Caco-2 (cell line): ENCODE measurements around the gene RALGAPA2. TPM values are rescaled to one million over a fixed set of nuclear protein-coding genes. Genes with fewer than 3 reads are reported as not detected.

Experiments
- BruUV-seq: library from RNA; stranded (reverse); fragments of 400-500 nt; replicated peaks from 2 replicates; lab custom pipeline; 2021; lab: Mats Ljungman, UMichigan
- CTCF ChIA-PET: fragments of 300-600 bp; sonication (Branson Sonifier 250); formaldehyde crosslinking; loops from one replicate; lab custom pipeline; 2022; ENCODE audit warnings: antibody characterized with exemption; lab: Charles Lee
- POLR2A ChIA-PET: fragments of 300-600 bp; sonication (Branson Sonifier 250); formaldehyde crosslinking; loops from one replicate; lab custom pipeline; 2022; ENCODE audit warnings: antibody characterized with exemption; lab: Charles Lee
- DNase-seq, 2 experiments: peaks; one replicate each; pipeline versions ENCODE4 v3.0.0 to v3.0.0-alpha.2; 2020 to 2022
- H3K27me3 ChIP-seq: replicated peaks from 2 replicates; pipeline ENCODE4 v1.6.0; 2011; ENCODE audit warnings: low read length; ENCODE audit not compliant: control insufficient read depth, insufficient read depth
- H3K36me3 ChIP-seq: 2 replicates; pipeline ENCODE4 v1.5.1; 2011; ENCODE audit warnings: low read length; ENCODE audit not compliant: control insufficient read depth, insufficient read depth
- H3K4me1 ChIP-seq: fragments of 250-450 bp; sonication (Bioruptor Pico); 2 replicates; pipeline ENCODE4 v1.5.1; 2020; ENCODE audit warnings: mild to moderate bottlenecking
- H3K4me3 ChIP-seq: 2 replicates; pipeline ENCODE4 v1.5.1; 2011; ENCODE audit warnings: low read depth, mild to moderate bottlenecking, control low read depth, low read length
- H3K9me3 ChIP-seq: fragments of 250-450 bp; sonication (Bioruptor Pico); 2 replicates; pipeline ENCODE4 v1.5.1; 2020; ENCODE audit warnings: mild to moderate bottlenecking, moderate library complexity
- H3K27ac Mint-ChIP-seq: one replicate; pipeline ENCODE4 v1.8.0; 2022; ENCODE audit warnings: mixed read lengths; ENCODE audit not compliant: unreplicated experiment
- H3K27me3 Mint-ChIP-seq: one replicate; pipeline ENCODE4 v1.8.0; 2022; ENCODE audit warnings: mixed read lengths; ENCODE audit not compliant: insufficient read depth, unreplicated experiment
- H3K36me3 Mint-ChIP-seq: one replicate; pipeline ENCODE4 v1.8.0; 2022; ENCODE audit warnings: mild to moderate bottlenecking, mixed read lengths; ENCODE audit not compliant: insufficient read depth, unreplicated experiment
- H3K4me1 Mint-ChIP-seq: one replicate; pipeline ENCODE4 v1.8.0; 2022; ENCODE audit warnings: low read depth, mixed read lengths; ENCODE audit not compliant: unreplicated experiment
- H3K4me3 Mint-ChIP-seq: one replicate; pipeline ENCODE4 v1.8.0; 2022; ENCODE audit warnings: mild to moderate bottlenecking, moderate library complexity, mixed read lengths; ENCODE audit not compliant: unreplicated experiment
- H3K9me3 Mint-ChIP-seq: one replicate; pipeline ENCODE4 v1.8.0; 2022; ENCODE audit warnings: mixed read lengths; ENCODE audit not compliant: unreplicated experiment
- intact Hi-C: fragments of 100-400 bp; cut with micrococcal nuclease; formaldehyde crosslinking; loops from one replicate; pipeline ENCODE4 v1.10.0; 2022; ENCODE audit not compliant: unreplicated experiment
- total RNA-seq: library from RNA; stranded (reverse); gene quantifications from 2 replicates; pipeline ENCODE4 v1.2.3, GENCODE V29; 2022
- TF ChIP-seq, protein P1 (sequence below), 2 experiments: fragments of 200-600 bp in 1 of 2; IDR thresholded peaks; 1 replicate in 1 of 2; 2 replicates in 1 of 2; pipeline versions ENCODE4 v1.5.1 to v1.8.0; 2011 to 2022; ENCODE audit warnings: antibody characterized with exemption in 1 of 2, control low read depth in 1 of 2, inconsistent platforms in 1 of 2, low read depth in 1 of 2, low read length in 1 of 2, mild to moderate bottlenecking in 1 of 2, moderate library complexity in 1 of 2; ENCODE audit not compliant: insufficient read depth in 1 of 2, severe bottlenecking in 1 of 2, unreplicated experiment in 1 of 2

The RALGAPA2 gene
- total RNA-seq, 1 experiment from 2014 or later = 17.3 TPM

DNA sequence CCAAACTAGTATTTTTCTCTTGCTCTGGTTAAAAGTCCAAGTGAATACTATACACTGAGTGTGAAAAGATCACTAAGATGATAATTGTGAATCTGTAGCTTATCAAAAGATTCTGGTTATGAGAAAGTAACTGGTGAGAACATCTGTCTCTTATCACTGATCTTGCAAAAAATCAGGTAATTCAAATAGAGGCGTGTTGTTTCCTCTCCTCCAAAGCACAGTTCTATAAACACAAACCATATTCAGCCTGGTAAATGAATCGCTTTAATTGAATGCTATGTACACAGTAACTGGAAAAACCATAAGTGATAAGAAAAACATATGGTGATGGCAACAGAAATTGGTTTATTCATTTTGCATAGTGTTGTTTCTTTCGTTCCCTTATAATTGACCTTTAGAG, 161.0 kb downstream of the RALGAPA2 start:
- Histone ChIP-seq H3K9me3 (peaks cover 5% of the 10 kb centered on the region), H3K27me3 (no peaks in the 10 kb centered on the region), H3K36me3 (no peaks in the 10 kb centered on the region), H3K4me1 (peaks cover 55% of the 10 kb centered on the region), H3K4me3 (no peak overlapping the region)
- H3K4me1 Mint-ChIP-seq = peaks cover 33% of the 10 kb centered on the region
- no peak for DNase-seq
- ChIA-PET POLR2A (no interaction called here), CTCF (no interaction called here)
- no peaks in the 10 kb centered on the region for H3K36me3 Mint-ChIP-seq
- no peak overlapping the region for H3K27ac Mint-ChIP-seq
- intact Hi-C loops = no loop called here
- H3K4me3 Mint-ChIP-seq = no peak overlapping the region
- H3K9me3 Mint-ChIP-seq = no peaks in the 10 kb centered on the region
- no peaks in the 10 kb centered on the region for H3K27me3 Mint-ChIP-seq
- TF ChIP-seq, protein P1, sequence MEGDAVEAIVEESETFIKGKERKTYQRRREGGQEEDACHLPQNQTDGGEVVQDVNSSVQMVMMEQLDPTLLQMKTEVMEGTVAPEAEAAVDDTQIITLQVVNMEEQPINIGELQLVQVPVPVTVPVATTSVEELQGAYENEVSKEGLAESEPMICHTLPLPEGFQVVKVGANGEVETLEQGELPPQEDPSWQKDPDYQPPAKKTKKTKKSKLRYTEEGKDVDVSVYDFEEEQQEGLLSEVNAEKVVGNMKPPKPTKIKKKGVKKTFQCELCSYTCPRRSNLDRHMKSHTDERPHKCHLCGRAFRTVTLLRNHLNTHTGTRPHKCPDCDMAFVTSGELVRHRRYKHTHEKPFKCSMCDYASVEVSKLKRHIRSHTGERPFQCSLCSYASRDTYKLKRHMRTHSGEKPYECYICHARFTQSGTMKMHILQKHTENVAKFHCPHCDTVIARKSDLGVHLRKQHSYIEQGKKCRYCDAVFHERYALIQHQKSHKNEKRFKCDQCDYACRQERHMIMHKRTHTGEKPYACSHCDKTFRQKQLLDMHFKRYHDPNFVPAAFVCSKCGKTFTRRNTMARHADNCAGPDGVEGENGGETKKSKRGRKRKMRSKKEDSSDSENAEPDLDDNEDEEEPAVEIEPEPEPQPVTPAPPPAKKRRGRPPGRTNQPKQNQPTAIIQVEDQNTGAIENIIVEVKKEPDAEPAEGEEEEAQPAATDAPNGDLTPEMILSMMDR (IDR thresholded peaks at IDR 0.05; ENCODE audit: insufficient read depth in 1 of 2, low read depth in 1 of 2, low read length in 1 of 2, severe bottlenecking in 1 of 2, unreplicated experiment in 1 of 2) = no peak
- BruUV-seq = no TSS peak

DNA sequence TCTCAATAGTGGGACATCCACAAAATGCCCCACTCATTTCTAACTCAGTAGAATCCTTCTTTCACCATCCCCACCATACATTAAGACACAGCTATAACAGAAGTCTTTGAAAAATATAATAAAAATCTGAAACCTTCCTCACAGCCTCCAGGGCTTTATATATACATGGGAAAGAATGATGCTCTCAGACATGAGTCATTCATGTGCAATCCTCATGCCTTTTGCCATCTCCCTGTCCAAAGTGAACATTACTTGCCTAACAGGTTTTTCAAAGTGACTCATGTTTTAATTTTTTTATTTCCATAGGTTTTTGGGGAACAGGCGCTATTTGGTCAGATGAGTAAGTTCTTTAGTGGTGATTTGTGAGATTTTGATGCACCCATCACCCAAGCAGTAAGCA, 162.7 kb downstream of the RALGAPA2 start:
- peak overlapping the region; percentile 80 for H3K27ac Mint-ChIP-seq
- TF ChIP-seq, protein P1 (IDR thresholded peaks at IDR 0.05; ENCODE audit: insufficient read depth in 1 of 2, low read depth in 1 of 2, low read length in 1 of 2, severe bottlenecking in 1 of 2, unreplicated experiment in 1 of 2) = no peak
- Histone ChIP-seq H3K9me3 (no peaks in the 10 kb centered on the region), H3K36me3 (no peaks in the 10 kb centered on the region), H3K4me3 (no peak overlapping the region), H3K27me3 (no peaks in the 10 kb centered on the region), H3K4me1 (peaks cover 57% of the 10 kb centered on the region)
- ChIA-PET POLR2A (no interaction called here), CTCF (no interaction called here)
- H3K4me3 Mint-ChIP-seq = peak overlapping the region; percentile 57
- peak; percentile 47 to 68 for DNase-seq
- intact Hi-C loops = no loop called here
- no peaks in the 10 kb centered on the region for H3K9me3 Mint-ChIP-seq
- H3K36me3 Mint-ChIP-seq = no peaks in the 10 kb centered on the region
- peaks cover 34% of the 10 kb centered on the region for H3K4me1 Mint-ChIP-seq
- H3K27me3 Mint-ChIP-seq = no peaks in the 10 kb centered on the region
- no TSS peak for BruUV-seq

DNA sequence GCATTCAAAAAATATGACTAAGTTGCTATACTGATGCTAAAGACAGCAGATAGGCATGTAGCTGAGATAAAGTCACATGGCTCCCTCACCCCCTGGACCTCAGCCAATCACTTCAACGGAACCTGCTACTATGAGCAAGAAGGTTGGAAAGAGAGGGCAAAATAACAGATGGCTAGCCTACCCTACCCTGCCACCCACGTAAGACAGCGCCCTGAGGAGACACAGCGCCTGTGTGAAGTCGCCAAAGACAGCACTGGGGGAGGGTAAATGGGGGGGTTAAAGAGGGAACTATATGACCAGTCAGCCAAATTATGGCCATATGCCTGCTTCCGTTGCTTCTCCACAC, 163.2 kb downstream of the RALGAPA2 start:
- BruUV-seq = TSS peak; percentile 85
- Histone ChIP-seq H3K9me3 (no peaks in the 10 kb centered on the region), H3K4me3 (no peak overlapping the region), H3K4me1 (peaks cover 57% of the 10 kb centered on the region), H3K36me3 (no peaks in the 10 kb centered on the region), H3K27me3 (no peaks in the 10 kb centered on the region)
- DNase-seq = peak; percentile 29 to 43
- H3K4me1 Mint-ChIP-seq = peaks cover 34% of the 10 kb centered on the region
- CTCF ChIA-PET = no interaction called here
- H3K4me3 Mint-ChIP-seq = peak overlapping the region; percentile 57
- intact Hi-C loops = no loop called here
- POLR2A ChIA-PET = interaction anchor here (0.6 kb wide), 1 partner anchor 296 kb away, joined by 3 read pairs; no protein-coding TSS in a partner anchor
- TF ChIP-seq, protein P1 (IDR thresholded peaks at IDR 0.05; ENCODE audit: insufficient read depth in 1 of 2, low read depth in 1 of 2, low read length in 1 of 2, severe bottlenecking in 1 of 2, unreplicated experiment in 1 of 2) = no peak
- H3K27me3 Mint-ChIP-seq = no peaks in the 10 kb centered on the region
- no peaks in the 10 kb centered on the region for H3K9me3 Mint-ChIP-seq
- peaks cover 2% of the 10 kb centered on the region for H3K36me3 Mint-ChIP-seq
- peak overlapping the region; percentile 80 for H3K27ac Mint-ChIP-seq
